ENCODE data around the gene DOHH.

Gene DOHH

DNA sequence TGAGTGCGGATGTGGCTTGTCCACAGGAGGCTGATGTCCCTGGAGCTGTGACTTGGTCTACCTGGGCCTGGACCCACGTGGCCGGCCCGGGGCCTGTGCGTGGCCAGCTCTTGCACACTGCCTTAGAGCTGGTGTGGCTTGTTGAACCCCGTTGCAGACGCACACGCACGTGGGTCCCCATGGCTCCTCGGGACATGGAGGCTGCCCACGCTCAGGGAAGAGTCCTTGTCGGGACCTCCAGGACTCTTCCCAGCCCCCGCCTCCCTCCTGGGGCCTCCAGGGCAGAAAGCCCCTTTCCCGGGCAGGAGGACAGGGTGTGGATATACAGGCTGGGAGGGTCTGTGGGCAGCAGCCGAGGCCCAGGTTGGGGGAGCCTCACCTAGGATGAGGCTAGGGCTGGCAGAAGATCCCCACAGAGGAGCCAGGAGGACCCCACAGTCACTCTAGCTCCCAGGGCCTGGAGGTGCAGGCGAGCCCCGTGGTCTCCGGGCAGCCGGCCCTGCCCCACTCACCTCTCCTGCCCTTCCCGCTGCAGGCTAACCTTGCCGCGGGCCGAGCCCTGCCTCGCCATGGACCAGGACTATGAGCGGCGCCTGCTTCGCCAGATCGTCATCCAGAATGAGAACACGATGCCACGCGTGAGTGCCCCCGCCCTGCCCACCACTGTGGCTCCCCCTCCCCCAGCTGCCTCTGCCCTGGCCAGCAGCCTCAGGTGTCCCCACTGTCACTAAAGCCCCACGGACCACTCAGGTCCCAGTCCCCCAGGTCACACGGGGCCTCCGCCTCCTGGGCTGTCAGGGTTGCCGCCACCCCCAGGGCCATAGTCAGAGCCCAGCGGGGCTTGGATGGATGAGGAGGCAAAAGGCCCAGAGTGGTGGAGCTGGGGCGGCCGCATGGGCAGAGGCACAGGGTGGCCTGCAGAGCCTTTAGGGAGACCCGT lies 22.2 kb upstream of the DOHH start:
- TF ChIP-seq ZFX (IDR thresholded peaks at IDR 0.05) = no peak
- H3K27ac ChIP-seq = no peak overlapping the region

DNA sequence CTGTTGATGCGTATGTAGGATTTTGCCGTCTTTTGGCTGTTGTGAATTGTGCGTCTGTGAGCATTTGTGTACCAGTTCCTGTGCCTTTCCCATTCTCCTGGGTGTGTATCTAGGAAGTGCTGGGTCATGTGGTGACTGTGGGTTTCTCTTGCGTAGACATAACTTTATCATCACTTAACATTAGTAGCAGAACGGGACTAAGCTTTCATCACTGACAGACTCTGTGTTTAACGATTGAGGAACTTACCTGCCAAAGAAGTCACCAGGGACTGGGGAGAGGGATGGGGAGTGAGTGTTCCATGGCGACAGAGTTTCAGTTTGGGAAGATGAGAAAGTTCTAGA lies 20.6 kb upstream of the DOHH start:
- H3K27ac ChIP-seq = no peak overlapping the region
- TF ChIP-seq, protein P1, sequence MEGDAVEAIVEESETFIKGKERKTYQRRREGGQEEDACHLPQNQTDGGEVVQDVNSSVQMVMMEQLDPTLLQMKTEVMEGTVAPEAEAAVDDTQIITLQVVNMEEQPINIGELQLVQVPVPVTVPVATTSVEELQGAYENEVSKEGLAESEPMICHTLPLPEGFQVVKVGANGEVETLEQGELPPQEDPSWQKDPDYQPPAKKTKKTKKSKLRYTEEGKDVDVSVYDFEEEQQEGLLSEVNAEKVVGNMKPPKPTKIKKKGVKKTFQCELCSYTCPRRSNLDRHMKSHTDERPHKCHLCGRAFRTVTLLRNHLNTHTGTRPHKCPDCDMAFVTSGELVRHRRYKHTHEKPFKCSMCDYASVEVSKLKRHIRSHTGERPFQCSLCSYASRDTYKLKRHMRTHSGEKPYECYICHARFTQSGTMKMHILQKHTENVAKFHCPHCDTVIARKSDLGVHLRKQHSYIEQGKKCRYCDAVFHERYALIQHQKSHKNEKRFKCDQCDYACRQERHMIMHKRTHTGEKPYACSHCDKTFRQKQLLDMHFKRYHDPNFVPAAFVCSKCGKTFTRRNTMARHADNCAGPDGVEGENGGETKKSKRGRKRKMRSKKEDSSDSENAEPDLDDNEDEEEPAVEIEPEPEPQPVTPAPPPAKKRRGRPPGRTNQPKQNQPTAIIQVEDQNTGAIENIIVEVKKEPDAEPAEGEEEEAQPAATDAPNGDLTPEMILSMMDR (conservative IDR thresholded peaks at IDR 0.05) = no peak
- no peak for TF ChIP-seq ZFX (IDR thresholded peaks at IDR 0.05)

DNA sequence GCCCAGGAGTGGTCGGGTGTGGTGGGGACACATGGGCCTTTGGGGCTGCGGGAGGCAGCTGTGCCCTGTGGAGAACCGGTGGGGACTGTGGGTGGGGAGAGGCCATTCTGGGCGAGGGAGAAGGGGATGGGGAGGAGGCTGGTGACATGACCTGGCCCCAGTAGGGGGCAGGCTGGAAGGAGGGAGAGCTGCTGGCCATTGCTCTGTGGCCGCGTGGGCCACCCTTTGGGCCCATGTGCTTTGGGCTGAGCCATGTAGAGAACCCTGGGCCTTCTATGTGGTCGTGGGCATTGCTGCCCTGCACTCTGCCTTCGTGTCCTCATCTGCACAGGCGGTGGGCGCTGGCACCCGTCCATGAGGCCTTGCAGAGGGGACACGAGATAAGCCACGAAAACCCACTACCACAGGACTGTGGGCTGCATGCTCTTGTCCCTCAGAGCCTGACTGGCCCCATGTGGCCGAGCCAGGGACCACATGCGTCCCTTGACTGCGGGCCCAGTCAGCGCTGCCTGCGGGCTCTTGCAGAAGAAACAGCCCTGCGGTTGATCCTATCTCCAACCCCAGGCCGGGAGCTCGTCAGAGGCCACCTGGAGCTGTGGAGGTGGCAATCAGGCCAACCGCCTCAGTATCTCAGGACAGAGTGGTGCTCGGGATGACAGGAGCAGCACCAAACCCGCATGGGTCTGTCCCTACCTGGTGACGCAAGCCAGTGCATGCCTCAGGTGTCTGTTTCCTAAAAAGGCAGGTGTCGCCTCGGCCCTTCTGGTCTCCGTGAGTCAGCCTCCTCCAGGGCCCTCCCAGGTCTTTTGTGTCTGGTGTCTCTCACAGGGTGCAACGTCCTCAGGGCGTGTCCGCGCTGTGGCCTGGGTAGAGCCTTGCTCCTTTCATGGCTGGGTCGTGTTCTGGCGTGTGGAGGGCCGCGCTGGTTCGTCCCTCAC lies 20.0 kb upstream of the DOHH start:
- TF ChIP-seq, protein P1 (conservative IDR thresholded peaks at IDR 0.05) = no peak
- no peak for TF ChIP-seq ZFX (IDR thresholded peaks at IDR 0.05)
- H3K27ac ChIP-seq = no peak overlapping the region

DNA sequence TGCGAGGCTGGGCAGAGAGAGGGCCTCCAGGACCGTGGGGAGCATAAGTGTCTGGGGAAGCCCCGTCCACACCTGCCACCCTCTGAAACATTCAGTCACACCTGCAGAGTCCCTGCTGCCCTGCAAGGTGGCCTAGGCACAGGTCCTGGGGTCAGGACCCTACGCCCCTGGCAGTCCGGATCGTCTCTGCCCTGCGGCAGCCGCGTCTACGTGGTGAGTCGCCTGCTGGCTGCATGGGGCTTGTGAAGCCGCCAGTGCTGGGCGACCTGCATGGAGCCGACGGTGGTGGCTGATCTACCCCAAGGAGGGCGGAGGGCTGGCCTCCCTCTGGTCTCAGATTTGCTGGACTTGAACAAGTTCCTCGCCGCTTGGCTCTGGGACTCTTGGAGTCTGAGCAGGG lies 18.7 kb upstream of the DOHH start:
- no peak overlapping the region for H3K27ac ChIP-seq
- no peak for TF ChIP-seq ZFX (IDR thresholded peaks at IDR 0.05)
- TF ChIP-seq, protein P1 (conservative IDR thresholded peaks at IDR 0.05) = no peak

DNA sequence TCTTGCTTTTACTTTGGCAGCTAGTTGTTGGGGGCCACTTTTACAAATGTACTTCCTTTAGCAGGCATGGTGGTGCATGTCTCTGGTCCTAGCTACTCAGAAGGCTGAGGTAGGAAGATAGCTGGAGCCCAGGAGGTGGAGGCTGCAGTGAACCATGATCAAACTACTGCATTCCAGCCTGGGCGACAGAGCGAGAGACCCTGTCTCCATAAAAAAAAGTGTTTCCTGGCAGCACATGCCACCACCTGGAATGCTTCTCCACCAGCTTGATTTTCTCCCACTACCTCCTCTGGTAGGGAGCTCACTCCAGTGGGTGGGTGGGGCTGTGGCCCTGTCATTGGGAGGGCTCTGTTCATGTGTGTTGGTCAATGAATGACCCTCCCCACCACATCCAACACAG lies 18.2 kb upstream of the DOHH start:
- TF ChIP-seq, protein P1 (conservative IDR thresholded peaks at IDR 0.05) = no peak
- TF ChIP-seq ZFX (IDR thresholded peaks at IDR 0.05) = no peak
- no peak overlapping the region for H3K27ac ChIP-seq

DNA sequence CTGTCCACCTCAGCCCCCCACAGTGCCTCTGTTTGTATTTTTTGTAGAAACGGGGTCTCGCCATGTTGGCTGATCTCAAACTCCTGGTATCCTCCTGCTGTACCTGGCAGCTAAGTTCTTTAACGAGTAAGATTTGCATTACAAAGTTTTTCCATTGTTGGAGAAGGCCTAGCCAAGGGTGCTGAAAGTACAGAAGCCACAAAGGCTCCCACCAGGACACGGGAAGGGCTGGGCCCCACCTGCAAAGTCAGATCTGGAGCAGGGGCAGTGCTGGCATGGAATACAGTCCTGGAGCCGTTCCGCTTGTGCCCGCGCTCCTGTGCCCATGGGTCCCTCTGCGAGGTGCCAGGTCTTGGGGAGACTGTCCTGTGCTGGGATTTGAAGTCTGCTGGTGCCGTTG lies 17.8 kb upstream of the DOHH start:
- TF ChIP-seq ZFX (IDR thresholded peaks at IDR 0.05) = no peak
- TF ChIP-seq, protein P1 (conservative IDR thresholded peaks at IDR 0.05) = no peak
- H3K27ac ChIP-seq = no peak overlapping the region

DNA sequence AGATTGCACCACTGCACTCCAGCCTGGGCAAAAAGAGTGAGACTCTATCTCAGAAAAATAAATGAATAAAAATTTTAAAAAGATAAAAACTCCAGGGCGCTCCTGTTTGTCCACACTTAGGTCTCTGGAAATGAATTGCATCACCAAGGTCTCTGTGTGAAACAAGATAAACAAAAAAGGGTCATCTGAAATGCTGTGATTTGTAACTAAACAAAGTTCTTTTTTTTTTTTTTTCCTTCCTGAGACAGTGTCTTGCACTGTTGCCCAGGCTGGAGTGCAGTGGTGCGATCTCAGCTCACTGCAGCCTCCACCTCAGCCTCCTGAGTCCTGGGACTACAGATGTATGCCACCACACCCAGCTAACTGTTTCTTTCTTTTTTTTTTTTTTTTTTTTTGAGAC lies 17.2 kb upstream of the DOHH start:
- H3K27ac ChIP-seq = no peak overlapping the region
- no peak for TF ChIP-seq ZFX (IDR thresholded peaks at IDR 0.05)
- TF ChIP-seq, protein P1 (conservative IDR thresholded peaks at IDR 0.05) = no peak

Data from C4-2B (cell line).